Stomach (tissue), 9 donors: ENCODE results near the gene GPR75. TPM values are rescaled to one million over a fixed set of nuclear protein-coding genes. Genes with fewer than 3 reads are reported as not detected.
A peak's percentile ranks its signal among the peaks of the same experiment; 100 is the strongest.

Experiments used
- DNase-seq, 2 donors: peaks; one replicate each; pipeline versions ENCODE4 v3.0.0 to v3.0.0-alpha.2; 2013 to 2019
- H3K27ac ChIP-seq, 5 donors: fragments of 200-600 bp in 4 of 5; sonication (generic) in 4 of 5; one replicate each; pipeline ENCODE4 v1.5.1; 2013 to 2019; ENCODE audit warnings: mild to moderate bottlenecking in 1 of 5, moderate library complexity in 1 of 5
- H3K27me3 ChIP-seq, 3 donors: fragments of 200-600 bp; sonication (generic); one replicate each; pipeline ENCODE4 v1.5.1; 2017 to 2019; ENCODE audit warnings: mixed run types in 1 of 3
- H3K36me3 ChIP-seq, 4 donors: fragments of 200-600 bp; sonication (generic); 1 replicate in 3 of 4; 2 replicates in 1 of 4; pipeline ENCODE4 v1.5.1; 2016 to 2019
- H3K4me1 ChIP-seq, 4 donors: fragments of 200-600 bp; sonication (generic); one replicate each; pipeline ENCODE4 v1.5.1; 2016 to 2019
- H3K4me3 ChIP-seq, 4 donors: fragments of 200-600 bp; sonication (generic) in 3 of 4; one replicate each; pipeline ENCODE4 v1.5.1; 2016 to 2019; ENCODE audit warnings: mild to moderate bottlenecking in 1 of 4
- H3K9me3 ChIP-seq, 4 donors: fragments of 200-600 bp; sonication (generic); one replicate each; pipeline ENCODE4 v1.5.1; 2016 to 2019
- CTCF ChIP-seq, 7 experiments: fragments of 450-650 bp in 4 of 7; fragments of 200-600 bp in 3 of 7; sonication (generic) in 3 of 7; IDR thresholded peaks; one replicate each; pipeline ENCODE4 v1.5.1; 2016 to 2019; ENCODE audit warnings: antibody characterized with exemption in 7 of 7, control low read depth in 2 of 7, mild to moderate bottlenecking in 1 of 7
- EP300 ChIP-seq: sonication (generic); formaldehyde crosslinking; IDR thresholded peaks from one replicate; pipeline ENCODE4 v1.6.1; 2017; ENCODE audit warnings: antibody characterized with exemption
- POLR2A ChIP-seq, 4 donors: fragments of 450-650 bp; IDR thresholded peaks; one replicate each; pipeline ENCODE4 v1.6.1; 2016; ENCODE audit warnings: antibody characterized with exemption in 4 of 4, control low read depth in 2 of 4, mild to moderate bottlenecking in 1 of 4, moderate library complexity in 1 of 4
- POLR2AphosphoS5 ChIP-seq, 3 donors: sonication (generic); formaldehyde crosslinking; IDR thresholded peaks; one replicate each; pipeline ENCODE4 v1.6.1; 2016; ENCODE audit warnings: antibody characterized with exemption in 3 of 3
- WGBS, 5 donors: extraction: QIAGEN DNeasy Blood & Tissue Kit in 3 of 5; methylation state at CpG; one replicate each; pipeline versions ENCODE4 v1.1.5 to v1.1.7; 2013 to 2018; 5-methylcytosine and 5-hydroxymethylcytosine counted together
- intact Hi-C: fragments of 100-400 bp; cut with DNase I; formaldehyde crosslinking; loops from one replicate; pipeline ENCODE4 v1.15.1; 2023; ENCODE audit warnings: low total_unique reads
- polyA plus RNA-seq, 3 donors: library from polyadenylated mRNA; stranded (reverse); fragments of 200-250 nt; gene quantifications; one replicate each; pipeline ENCODE4 v1.2.3, GENCODE V29; 2013
- total RNA-seq, 5 donors: library from RNA; depleted of rRNA; stranded (reverse); fragments of >200 nt; gene quantifications; one replicate each; pipeline versions ENCODE4 v1.1.0 to v1.2.3, GENCODE V29; 2014 to 2016
- donor health status: healthy with polysubstance abuse.
- donor health status: Bipolar disorder and iron deficiency.
- donor health status: healthy.

GPR75 gene
- total and polyA plus RNA-seq, 8 donors: 0.15 to 9.4 (median 3.4) TPM; not detected in 2

- WGBS, 5 donors: 82 to 92% (median 87%) methylated on average over 11 of the region's 11 CpGs
- DNase-seq: no peak
- no peak overlapping the region for H3K4me3 ChIP-seq
- peaks cover 0 to 24% (median 5%) of the 10 kb centered on the region in 4 donors for H3K4me1 ChIP-seq
- intact Hi-C loops: no loop called here
- TF ChIP-seq POLR2AphosphoS5 (IDR thresholded peaks at IDR 0.05) (no peak), EP300 (no peak), CTCF (IDR thresholded peaks at IDR 0.05) (no peak), POLR2A (IDR thresholded peaks at IDR 0.05) (no peak)
- no peak overlapping the region for H3K27ac ChIP-seq
- no peaks in the 10 kb centered on the region for H3K9me3 ChIP-seq
- H3K36me3 ChIP-seq: peaks cover 0 to 13% (median 8%) of the 10 kb centered on the region in 4 donors
- H3K27me3 ChIP-seq: no peaks in the 10 kb centered on the region
Observed at GRCh38 chr2:53829273-53829979, 30.3 kb downstream of the GPR75 start.

- H3K4me3 ChIP-seq: no peak overlapping the region
- no peak for DNase-seq
- H3K27me3 ChIP-seq: no peaks in the 10 kb centered on the region
- TF ChIP-seq EP300: no peak
- TF ChIP-seq POLR2AphosphoS5 (IDR thresholded peaks at IDR 0.05): no peak
- no peak for TF ChIP-seq CTCF (IDR thresholded peaks at IDR 0.05)
- no peak for TF ChIP-seq POLR2A (IDR thresholded peaks at IDR 0.05)
- 95 to 97% (median 96%) methylated on average over 4 of the region's 4 CpGs for WGBS, 5 donors
- peaks cover 0 to 24% (median 5%) of the 10 kb centered on the region in 4 donors for H3K4me1 ChIP-seq
- H3K36me3 ChIP-seq: peaks cover 0 to 13% (median 8%) of the 10 kb centered on the region in 4 donors
- no peaks in the 10 kb centered on the region for H3K9me3 ChIP-seq
- intact Hi-C loops: no loop called here
- no peak overlapping the region for H3K27ac ChIP-seq
Observed at GRCh38 chr2:53828331-53828730, 31.4 kb downstream of the GPR75 start.

- Histone ChIP-seq H3K27me3 (no peaks in the 10 kb centered on the region), H3K27ac (peak overlapping the region in 1 of 5 donors; percentile 31), H3K9me3 (no peaks in the 10 kb centered on the region), H3K4me1 (peaks cover 0 to 24% (median 5%) of the 10 kb centered on the region in 4 donors), H3K36me3 (peaks cover 0 to 13% (median 8%) of the 10 kb centered on the region in 4 donors), H3K4me3 (no peak overlapping the region)
- intact Hi-C loops: no loop called here
- TF ChIP-seq EP300 (no peak), POLR2AphosphoS5 (IDR thresholded peaks at IDR 0.05) (no peak), CTCF (IDR thresholded peaks at IDR 0.05) (no peak), POLR2A (IDR thresholded peaks at IDR 0.05) (no peak)
- WGBS, 5 donors: 74 to 91% (median 89%) methylated on average over 3 of the region's 3 CpGs
- DNase-seq: no peak
Observed at GRCh38 chr2:53827398-53828175, 32.2 kb downstream of the GPR75 start.

GRCh38 chr2:53826587-53827397 lies 33.0 kb downstream of the GPR75 start:
- no peak overlapping the region for H3K4me3 ChIP-seq
- intact Hi-C loops: no loop called here
- no peaks in the 10 kb centered on the region for H3K9me3 ChIP-seq
- 58 to 72% (median 67%) methylated on average over 3 of the region's 3 CpGs for WGBS, 5 donors
- TF ChIP-seq EP300 (no peak), POLR2AphosphoS5 (IDR thresholded peaks at IDR 0.05) (peak; percentile 10 to 51 (median 23))
- H3K27me3 ChIP-seq: no peaks in the 10 kb centered on the region
- H3K4me1 ChIP-seq: peaks cover 0 to 24% (median 5%) of the 10 kb centered on the region in 4 donors
- peak overlapping the region in 2 of 5 donors; percentile 11 to 31 for H3K27ac ChIP-seq
- peaks cover 0 to 12% (median 4%) of the 10 kb centered on the region in 4 donors for H3K36me3 ChIP-seq
- peak in 1 of 2 donors; percentile 36 for DNase-seq
